ENCODE data around the gene AGPS. TPM values are rescaled to one million over a fixed set of nuclear protein-coding genes. Genes with fewer than 3 reads are reported as not detected.
"Not testable (repeated sequence)": the region's sequence is repeated elsewhere in the genome, so short reads cannot be mapped to it uniquely, and the experiment has no call there.

AGPS gene
- polyA plus RNA-seq, 2 of the 4 experiments (the other 2 are of a cell fraction), result 49.8 to 62.1 TPM

DNA sequence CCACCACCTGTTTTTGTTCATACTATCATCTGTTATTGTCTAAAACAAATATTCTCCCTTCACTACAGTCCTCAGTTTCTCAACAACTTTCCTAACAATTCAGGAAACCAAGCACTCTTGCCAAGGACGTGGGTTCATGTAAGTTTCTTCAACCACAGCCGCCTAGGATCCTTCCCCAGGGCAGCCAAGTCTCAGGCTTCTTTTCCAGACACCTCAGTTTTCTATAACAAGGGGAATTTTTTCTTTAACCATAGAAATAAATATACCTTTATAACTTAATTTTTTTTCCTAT, 39.4 kb upstream of the AGPS start:
- no peak overlapping the region for H3K4me2 ChIP-seq
- ChIA-PET CTCF (interaction anchor here (1.5 kb wide), 1 partner anchor 18 kb away, joined by 8 read pairs; no protein-coding TSS in a partner anchor), POLR2A (no interaction called here)
- DNase-seq (ENCODE audit: low read depth in 1 of 2, low spot score in 1 of 2) (no peak), FAIRE-seq (no peak), ATAC-seq (no peak)
- H3K4me3 ChIP-seq, result no peak overlapping the region
- TF ChIP-seq RAD21 (conservative IDR thresholded peaks at IDR 0.05 in 1 of 2, IDR thresholded peaks at IDR 0.05 in 1 of 2), result no peak
- no peak for TF ChIP-seq MAZ (IDR thresholded peaks at IDR 0.05; ENCODE audit: borderline replicate concordance, low read depth, low read length)
- TF ChIP-seq POLR2AphosphoS2 (conservative IDR thresholded peaks at IDR 0.05; ENCODE audit: low read length), result no peak
- H3K27ac ChIP-seq, result no peak overlapping the region
- peaks cover 4% of the 10 kb centered on the region; the same call in 1 of the 3 replicates for H3K4me1 ChIP-seq
- H3K9me3 ChIP-seq, result no peaks in the 10 kb centered on the region
- WGBS (ENCODE audit: missing lambda C conversion rate), result 86% methylated on average over 2 of the region's 2 CpGs

DNA sequence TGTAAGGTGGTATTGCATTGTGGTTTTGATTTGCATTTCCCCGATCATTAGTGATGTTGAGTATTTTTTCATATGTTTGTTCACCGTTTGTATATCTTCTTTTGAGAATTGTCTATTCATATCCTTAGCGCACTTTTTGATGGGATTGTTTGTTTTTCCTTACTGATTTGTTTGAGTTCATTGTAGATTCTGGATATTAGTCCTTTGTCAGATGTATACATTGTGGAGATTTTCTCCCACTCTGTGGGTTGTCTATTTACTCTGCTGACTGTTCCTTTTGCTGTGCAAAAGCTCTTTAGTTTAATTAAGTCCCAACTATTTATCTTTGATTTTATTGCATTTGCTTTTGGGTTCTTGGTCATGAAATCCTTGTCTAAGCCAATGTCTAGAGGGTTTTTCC, 38.0 kb upstream of the AGPS start:
- H3K9me3 ChIP-seq; H3K4me2 ChIP-seq; H3K27ac ChIP-seq; FAIRE-seq; H3K4me1 ChIP-seq; H3K4me3 ChIP-seq; CTCF ChIA-PET; POLR2A ChIA-PET; DNase-seq (ENCODE audit: low read depth in 1 of 2, low spot score in 1 of 2); ATAC-seq: not testable (repeated sequence)
- WGBS (ENCODE audit: missing lambda C conversion rate), result 58% methylated on average over 3 of the region's 3 CpGs

DNA sequence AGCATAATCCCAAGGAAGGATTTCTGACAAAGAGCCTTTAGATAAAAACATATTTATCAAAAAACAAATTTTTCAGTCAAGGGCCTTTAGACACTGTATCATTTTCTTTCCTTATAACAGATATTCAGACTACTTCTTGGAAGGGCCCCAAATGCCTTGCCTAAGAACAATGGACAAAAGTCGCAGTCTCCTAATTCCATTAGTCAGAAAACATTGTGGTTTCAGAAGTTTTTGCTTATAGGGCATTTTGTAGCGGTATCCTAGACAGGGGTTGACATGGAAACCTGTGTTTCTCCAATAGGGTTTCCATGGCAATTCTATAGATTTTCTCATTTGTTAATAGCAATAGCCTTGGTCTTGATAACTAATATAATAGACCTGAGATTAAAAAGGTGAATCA, 36.7 kb upstream of the AGPS start:
- H3K9me3 ChIP-seq, result no peaks in the 10 kb centered on the region
- TF ChIP-seq, protein P1, sequence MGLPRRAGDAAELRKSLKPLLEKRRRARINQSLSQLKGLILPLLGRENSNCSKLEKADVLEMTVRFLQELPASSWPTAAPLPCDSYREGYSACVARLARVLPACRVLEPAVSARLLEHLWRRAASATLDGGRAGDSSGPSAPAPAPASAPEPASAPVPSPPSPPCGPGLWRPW (IDR thresholded peaks at IDR 0.05), result no peak
- TF ChIP-seq KDM1A (IDR thresholded peaks at IDR 0.05; ENCODE audit: low read depth) (no peak), RCOR1 (IDR thresholded peaks at IDR 0.05; ENCODE audit: low read depth, low read length) (no peak), ZNF302 (CRISPR knock-in tag; IDR thresholded peaks at IDR 0.05) (no peak), HOXA7 (CRISPR knock-in tag; IDR thresholded peaks at IDR 0.05) (no peak), EHF (CRISPR knock-in tag; IDR thresholded peaks at IDR 0.05) (no peak), EP300 (IDR thresholded peaks at IDR 0.05) (no peak), MAFK (IDR thresholded peaks at IDR 0.05; ENCODE audit: partially characterized antibody) (no peak), GATA3 (IDR thresholded peaks at IDR 0.05; ENCODE audit: borderline replicate concordance) (no peak), HOXB13 (CRISPR knock-in tag; IDR thresholded peaks at IDR 0.05; ENCODE audit: low read depth) (no peak), MAZ (IDR thresholded peaks at IDR 0.05; ENCODE audit: borderline replicate concordance, low read depth, low read length) (no peak), POLR2AphosphoS2 (conservative IDR thresholded peaks at IDR 0.05; ENCODE audit: low read length) (no peak), NFE2L2 (conservative IDR thresholded peaks at IDR 0.05; ENCODE audit: low read length) (no peak)
- TF ChIP-seq, protein P2, sequence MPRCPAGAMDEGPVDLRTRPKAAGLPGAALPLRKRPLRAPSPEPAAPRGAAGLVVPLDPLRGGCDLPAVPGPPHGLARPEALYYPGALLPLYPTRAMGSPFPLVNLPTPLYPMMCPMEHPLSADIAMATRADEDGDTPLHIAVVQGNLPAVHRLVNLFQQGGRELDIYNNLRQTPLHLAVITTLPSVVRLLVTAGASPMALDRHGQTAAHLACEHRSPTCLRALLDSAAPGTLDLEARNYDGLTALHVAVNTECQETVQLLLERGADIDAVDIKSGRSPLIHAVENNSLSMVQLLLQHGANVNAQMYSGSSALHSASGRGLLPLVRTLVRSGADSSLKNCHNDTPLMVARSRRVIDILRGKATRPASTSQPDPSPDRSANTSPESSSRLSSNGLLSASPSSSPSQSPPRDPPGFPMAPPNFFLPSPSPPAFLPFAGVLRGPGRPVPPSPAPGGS (IDR thresholded peaks at IDR 0.05), result no peak
- TF ChIP-seq, protein P3, sequence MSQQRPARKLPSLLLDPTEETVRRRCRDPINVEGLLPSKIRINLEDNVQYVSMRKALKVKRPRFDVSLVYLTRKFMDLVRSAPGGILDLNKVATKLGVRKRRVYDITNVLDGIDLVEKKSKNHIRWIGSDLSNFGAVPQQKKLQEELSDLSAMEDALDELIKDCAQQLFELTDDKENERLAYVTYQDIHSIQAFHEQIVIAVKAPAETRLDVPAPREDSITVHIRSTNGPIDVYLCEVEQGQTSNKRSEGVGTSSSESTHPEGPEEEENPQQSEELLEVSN (IDR thresholded peaks at IDR 0.05; ENCODE audit: borderline replicate concordance, low read depth), result no peak
- TF ChIP-seq, protein P4, sequence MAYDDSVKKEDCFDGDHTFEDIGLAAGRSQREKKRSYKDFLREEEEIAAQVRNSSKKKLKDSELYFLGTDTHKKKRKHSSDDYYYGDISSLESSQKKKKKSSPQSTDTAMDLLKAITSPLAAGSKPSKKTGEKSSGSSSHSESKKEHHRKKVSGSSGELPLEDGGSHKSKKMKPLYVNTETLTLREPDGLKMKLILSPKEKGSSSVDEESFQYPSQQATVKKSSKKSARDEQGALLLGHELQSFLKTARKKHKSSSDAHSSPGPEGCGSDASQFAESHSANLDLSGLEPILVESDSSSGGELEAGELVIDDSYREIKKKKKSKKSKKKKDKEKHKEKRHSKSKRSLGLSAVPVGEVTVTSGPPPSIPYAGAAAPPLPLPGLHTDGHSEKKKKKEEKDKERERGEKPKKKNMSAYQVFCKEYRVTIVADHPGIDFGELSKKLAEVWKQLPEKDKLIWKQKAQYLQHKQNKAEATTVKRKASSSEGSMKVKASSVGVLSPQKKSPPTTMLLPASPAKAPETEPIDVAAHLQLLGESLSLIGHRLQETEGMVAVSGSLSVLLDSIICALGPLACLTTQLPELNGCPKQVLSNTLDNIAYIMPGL (CRISPR knock-in tag; IDR thresholded peaks at IDR 0.05; ENCODE audit: borderline replicate concordance), result no peak
- ChIA-PET CTCF (no interaction called here), POLR2A (no interaction called here)
- H3K4me3 ChIP-seq, result no peak overlapping the region
- H3K27ac ChIP-seq, result no peak overlapping the region
- peaks cover 4% of the 10 kb centered on the region; the same call in 1 of the 3 replicates for H3K4me1 ChIP-seq
- FAIRE-seq (no peak), DNase-seq (ENCODE audit: low read depth in 1 of 2, low spot score in 1 of 2) (no peak), ATAC-seq (no peak)
- no peak overlapping the region for H3K4me2 ChIP-seq
- 91% methylated on average over 2 of the region's 2 CpGs for WGBS (ENCODE audit: missing lambda C conversion rate)
